HG03354 (cell line): ENCODE data around the gene TNK2.

ENCODE experiments used
- ATAC-seq: cut with Tn5 transposase; IDR thresholded peaks from one replicate; pipeline ENCODE4 v1.9.1; 2021; ENCODE audit warnings: mild to moderate bottlenecking; ENCODE audit not compliant: unreplicated experiment, poor library complexity, severe bottlenecking

Gene TNK2

DNA sequence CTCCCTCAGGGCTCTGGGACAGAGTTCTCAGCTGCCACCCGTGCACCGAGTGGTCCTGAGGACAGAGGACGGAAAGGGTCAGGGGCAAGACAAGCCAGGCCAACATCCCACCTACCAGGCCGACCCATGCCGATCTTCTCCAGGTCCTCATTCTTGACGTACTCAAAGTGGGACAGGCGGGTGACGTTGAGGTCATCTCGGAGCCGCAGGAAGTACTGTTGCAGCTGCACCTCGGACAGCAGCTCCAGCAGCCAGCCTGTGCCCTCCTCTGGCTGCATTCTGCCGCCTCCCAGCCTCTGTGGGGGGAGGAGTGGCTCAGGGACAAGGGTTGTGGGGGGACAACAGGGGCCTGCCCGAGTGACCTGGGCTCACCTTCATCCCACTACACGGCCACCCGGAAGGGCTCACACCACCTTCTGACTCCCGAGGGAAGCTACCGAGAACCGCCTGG is 20.0 kb downstream of the TNK2 start:
- ATAC-seq, result no peak

- no peak for ATAC-seq
Observed at GRCh38 chr3:195887670-195888069, 20.7 kb downstream of the TNK2 start.

GRCh38 chr3:195886181-195887141 is 21.9 kb downstream of the TNK2 start:
- ATAC-seq, result no peak

- no peak for ATAC-seq
Observed at GRCh38 chr3:195885036-195885891, 23.1 kb downstream of the TNK2 start.

- ATAC-seq, result no peak
Observed at GRCh38 chr3:195884691-195885035, 23.7 kb downstream of the TNK2 start.

- ATAC-seq, result no peak
Observed at GRCh38 chr3:195883801-195884200, 24.6 kb downstream of the TNK2 start.

- no peak for ATAC-seq
Observed at GRCh38 chr3:195883160-195883559, 25.2 kb downstream of the TNK2 start.

GRCh38 chr3:195882002-195882441 is 26.3 kb downstream of the TNK2 start:
- no peak for ATAC-seq

DNA sequence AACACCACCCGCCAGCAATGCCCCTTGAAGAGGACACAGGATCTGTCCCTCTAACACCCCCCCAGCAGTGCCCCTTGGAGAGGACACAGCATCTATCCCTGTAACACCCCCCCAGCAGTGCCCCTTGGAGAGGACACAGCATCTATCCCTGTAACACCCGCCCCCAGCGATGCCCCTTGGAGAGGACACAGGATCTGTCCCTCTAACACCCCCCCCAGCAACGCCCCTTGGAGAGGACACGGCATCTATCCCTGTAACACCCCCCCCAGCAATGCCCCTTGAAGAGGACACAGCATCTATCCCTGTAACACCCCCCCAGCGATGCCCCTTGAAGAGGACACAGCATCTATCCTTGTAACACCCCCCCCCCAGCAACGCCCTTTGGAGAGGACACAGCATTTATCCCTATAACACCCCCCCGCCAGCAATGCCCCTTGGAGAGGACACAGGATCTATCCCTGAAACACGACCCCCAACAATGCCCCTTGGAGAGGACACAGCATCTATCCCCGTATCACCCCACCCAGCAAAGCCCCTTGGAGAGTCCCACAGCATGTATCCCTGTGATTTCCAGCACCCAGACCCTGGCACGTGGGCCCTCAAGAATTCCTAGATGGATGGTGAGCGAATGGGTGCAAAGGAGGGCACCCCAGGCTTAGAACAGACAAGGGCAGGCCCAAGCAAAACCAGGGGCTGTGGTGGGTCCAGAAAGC is 26.9 kb downstream of the TNK2 start:
- ATAC-seq, result no peak

GRCh38 chr3:195880037-195880431 is 28.3 kb downstream of the TNK2 start:
- ATAC-seq, result no peak

DNA sequence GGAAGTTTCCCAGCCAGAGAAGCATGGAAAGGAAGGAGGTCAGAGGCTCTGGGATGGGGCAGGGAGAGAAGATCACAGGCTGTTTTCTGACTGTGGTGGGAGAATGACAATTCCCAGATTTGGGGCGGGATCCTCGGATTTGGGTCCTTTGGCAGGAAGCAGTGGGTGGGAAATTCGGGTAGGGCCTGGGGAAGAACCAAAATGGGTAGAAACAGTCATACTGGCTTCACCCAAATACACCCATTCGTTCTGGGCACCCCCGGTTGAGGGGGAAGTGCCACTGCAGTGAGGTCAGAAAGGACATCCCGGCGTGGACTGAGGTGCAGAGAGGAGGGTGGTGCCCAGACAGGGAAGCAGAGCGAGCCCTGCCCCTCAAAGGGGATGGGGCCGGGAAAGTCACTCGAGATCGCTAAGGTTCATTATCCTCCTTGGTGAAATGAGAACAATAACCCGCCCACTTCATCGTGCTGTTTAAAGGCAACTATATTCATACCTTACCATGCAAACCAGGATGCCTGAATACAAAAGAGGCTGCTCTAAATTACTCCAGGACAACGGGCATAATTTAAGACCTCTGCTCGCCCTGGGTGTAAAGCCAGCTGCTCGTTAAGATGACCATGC is 28.8 kb downstream of the TNK2 start:
- ATAC-seq, result no peak

GRCh38 chr3:195878424-195879274 is 29.7 kb downstream of the TNK2 start:
- ATAC-seq, result no peak

DNA sequence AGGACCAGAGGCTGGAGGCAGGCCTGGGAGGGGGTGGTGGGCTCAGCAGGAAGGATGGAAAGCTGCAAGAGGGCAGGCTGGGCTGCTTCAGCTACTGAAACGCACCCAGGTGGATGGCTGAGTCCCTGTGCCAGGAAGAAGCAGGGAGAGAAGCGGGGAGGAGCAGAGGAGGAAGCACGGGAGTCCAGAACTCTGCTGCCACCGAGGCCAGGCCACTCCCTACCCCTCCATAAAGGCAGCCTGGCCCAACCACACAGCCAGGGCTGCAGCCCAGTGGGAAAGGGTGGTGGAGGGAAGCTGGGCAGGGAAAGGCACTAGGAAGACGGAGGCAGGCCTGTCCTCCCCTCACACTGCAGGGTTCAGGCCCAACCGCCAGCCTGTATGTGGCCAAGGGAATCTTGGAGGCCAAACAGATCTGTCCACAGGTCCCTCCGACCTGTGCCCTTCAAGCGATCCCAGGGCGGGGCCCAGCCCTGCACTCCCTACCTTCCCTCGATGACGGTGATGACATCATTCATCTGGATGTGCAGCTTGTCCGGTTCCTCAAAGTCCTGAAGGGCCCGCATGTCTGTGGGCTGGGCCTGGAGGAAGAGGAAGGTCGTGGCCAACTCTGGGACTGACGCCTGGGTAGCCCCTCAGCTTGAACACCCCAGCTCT is 30.5 kb downstream of the TNK2 start:
- ATAC-seq, result no peak

DNA sequence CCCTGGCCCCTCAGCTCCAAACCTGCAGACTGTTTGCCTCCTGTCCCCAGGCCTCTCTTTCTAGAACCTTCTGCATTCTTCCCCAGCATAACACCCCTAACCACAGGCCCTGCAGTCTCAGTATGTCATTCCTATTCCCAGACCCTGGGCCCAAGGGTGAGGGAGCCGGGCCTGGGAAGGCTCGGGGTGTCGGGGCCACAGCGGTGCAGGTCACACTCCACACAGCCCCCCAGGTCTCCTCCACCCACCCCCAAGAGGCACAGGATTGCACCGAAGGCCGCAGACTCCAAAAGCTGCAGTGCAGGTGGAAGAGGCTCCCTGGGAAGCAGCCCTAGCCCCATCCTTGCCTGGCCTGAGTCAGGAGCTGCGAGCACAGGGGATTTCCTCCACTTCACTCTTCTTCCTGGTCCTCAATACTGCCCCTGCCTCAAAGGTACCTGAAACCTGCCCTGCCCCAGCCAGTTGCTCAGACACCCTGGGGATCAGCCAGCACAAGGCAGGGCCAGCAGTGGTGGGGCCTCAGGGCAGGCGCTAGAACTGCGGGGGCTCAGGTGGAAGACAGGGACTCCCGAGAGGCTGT is 31.1 kb downstream of the TNK2 start:
- no peak for ATAC-seq

DNA sequence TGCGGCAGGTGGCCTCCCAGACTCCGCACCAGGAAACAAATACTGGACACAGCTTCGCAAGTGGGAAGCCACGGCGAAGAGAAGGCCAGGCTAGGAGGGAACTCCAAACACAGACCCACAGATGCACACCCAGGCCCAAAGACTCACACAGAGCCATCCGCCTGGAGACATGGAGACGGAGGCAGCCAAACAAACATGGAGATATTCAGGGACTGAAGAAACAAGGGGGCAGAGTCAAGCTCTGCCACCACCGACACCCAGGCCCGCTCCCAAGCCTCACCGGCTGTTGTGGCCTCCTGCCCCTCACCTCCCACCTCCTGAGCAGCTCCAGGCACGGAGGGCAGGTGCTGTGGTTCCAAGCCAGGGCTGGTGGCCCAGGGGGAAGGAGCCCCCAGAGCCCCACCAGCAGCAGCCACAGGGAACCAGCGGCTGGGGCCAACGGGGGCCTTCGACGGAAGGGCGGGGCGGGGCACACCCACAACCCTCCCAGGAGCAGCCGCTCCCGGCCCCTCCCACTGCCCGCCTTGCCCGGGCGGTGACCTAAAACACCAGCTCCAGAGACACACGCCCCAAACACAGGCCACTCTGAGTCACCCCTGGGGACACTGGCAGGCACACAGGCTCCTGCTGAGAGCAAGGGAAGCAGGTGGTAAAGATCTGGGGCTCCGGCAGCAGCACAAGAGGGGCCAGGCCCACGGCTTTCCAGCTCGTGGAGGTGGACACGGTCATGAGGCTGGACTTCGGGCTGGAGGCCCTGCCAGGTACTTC is 31.9 kb downstream of the TNK2 start:
- no peak for ATAC-seq

DNA sequence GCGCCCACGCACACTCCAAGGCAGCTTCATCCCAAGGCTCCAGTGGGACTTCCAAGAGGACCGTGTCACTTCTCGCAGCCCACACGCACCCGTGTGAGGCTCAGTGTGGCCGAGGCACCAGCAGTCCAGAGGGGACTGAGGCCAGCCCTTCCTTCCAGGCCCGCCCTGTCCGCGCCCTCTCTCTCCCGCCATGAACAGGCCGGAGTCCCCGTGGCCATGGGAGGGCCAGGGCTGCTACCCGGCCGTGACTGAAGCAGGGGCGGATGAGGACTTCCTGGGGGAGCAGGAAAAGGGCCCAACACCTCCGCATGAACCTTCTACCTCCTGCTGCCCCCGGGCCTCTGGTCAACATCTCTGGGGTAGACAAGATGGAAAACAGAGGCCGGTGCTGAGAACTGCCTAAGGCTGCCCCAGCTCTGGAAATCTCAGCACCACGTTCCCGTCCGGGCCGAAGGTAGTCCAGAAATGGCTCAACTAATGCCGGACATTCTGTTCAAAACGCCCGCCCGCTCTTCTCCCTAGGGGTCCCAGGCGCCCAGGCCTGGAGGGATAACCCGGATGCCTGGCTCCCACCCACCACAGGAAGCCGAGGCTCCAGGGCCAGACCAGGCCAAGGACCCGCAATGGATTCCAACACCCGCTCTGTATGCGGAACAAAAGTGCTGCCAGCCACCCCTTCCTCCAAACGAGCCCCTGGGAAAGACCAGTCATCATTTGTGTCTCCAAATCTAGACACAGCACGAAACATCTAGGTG is 32.7 kb downstream of the TNK2 start:
- ATAC-seq, result no peak

- no peak for ATAC-seq
Observed at GRCh38 chr3:195873971-195874370, 34.4 kb downstream of the TNK2 start.
